Esophagus squamous epithelium (tissue), 5 donors: Measurements from ENCODE around the gene ITIH4. TPM values are rescaled to one million over a fixed set of nuclear protein-coding genes. Genes with fewer than 3 reads are reported as not detected.

Experiments
- DNase-seq: peaks from one replicate; lab custom pipeline; 2025; lab: John Stamatoyannopoulos, UW
- H3K27ac ChIP-seq, 4 donors: fragments of 200-600 bp; sonication (generic); one replicate each; pipeline ENCODE4 v1.5.1; 2016 to 2019; ENCODE audit warnings: mild to moderate bottlenecking in 1 of 4
- H3K27me3 ChIP-seq, 4 donors: fragments of 200-600 bp; sonication (generic); 1 replicate in 3 of 4; 2 replicates in 1 of 4; pipeline versions ENCODE4 v1.5.1 to v1.6.0; 2017 to 2021; ENCODE audit warnings: antibody characterized with exemption in 1 of 4
- H3K36me3 ChIP-seq, 3 donors: fragments of 200-600 bp; sonication (generic); one replicate each; pipeline ENCODE4 v1.5.1; 2016 to 2019
- H3K4me1 ChIP-seq, 3 donors: fragments of 200-600 bp; sonication (generic); one replicate each; pipeline ENCODE4 v1.5.1; 2017 to 2019
- H3K4me3 ChIP-seq, 4 donors: fragments of 200-600 bp; sonication (generic); 1 replicate in 3 of 4; 2 replicates in 1 of 4; pipeline ENCODE4 v1.5.1; 2016 to 2019; ENCODE audit warnings: mild to moderate bottlenecking in 2 of 4, moderate library complexity in 1 of 4
- H3K9me3 ChIP-seq, 3 donors: fragments of 200-600 bp; sonication (generic); one replicate each; pipeline ENCODE4 v1.5.1; 2016 to 2019
- CTCF ChIP-seq, 6 experiments: fragments of 450-650 bp in 4 of 6; fragments of 200-600 bp in 2 of 6; sonication (generic) in 2 of 6; IDR thresholded peaks; one replicate each; pipeline ENCODE4 v1.5.1; 2016 to 2019; ENCODE audit warnings: antibody characterized with exemption in 6 of 6, mild to moderate bottlenecking in 4 of 6, moderate library complexity in 4 of 6
- POLR2A ChIP-seq, 4 donors: fragments of 450-650 bp; IDR thresholded peaks; one replicate each; pipeline ENCODE4 v1.6.1; 2017; ENCODE audit warnings: antibody characterized with exemption in 4 of 4, mild to moderate bottlenecking in 4 of 4, moderate library complexity in 3 of 4
- WGBS, 2 donors: methylation state at CpG; one replicate each; pipeline ENCODE4 v1.1.5; 2018; 5-methylcytosine and 5-hydroxymethylcytosine counted together
- intact Hi-C: fragments of 100-400 bp; cut with DNase I; formaldehyde crosslinking; loops from one replicate; pipeline ENCODE4 v1.15.0; 2022
- total RNA-seq, 4 donors: library from RNA; depleted of rRNA; stranded (reverse); fragments of >200 nt; gene quantifications; one replicate each; pipeline ENCODE4 v1.1.0, GENCODE V29; 2016
- donor health status: DM: yes; HTN: yes; CAD: no.

Gene ITIH4
- total RNA-seq, 4 donors from 2014 or later, result 0.22 to 2.3 (median 1.5) TPM

- Histone ChIP-seq H3K27me3 (peaks cover 0 to 17% (median 0%) of the 10 kb centered on the region in 4 donors), H3K36me3 (no peaks in the 10 kb centered on the region), H3K27ac (no peak overlapping the region), H3K4me1 (no peaks in the 10 kb centered on the region), H3K4me3 (no peak overlapping the region), H3K9me3 (no peaks in the 10 kb centered on the region)
- WGBS, 2 donors, result 79 to 80% methylated on average over 11 to 16 of the region's 18 CpGs
- intact Hi-C loops, result no loop called here
- no peak for DNase-seq
- TF ChIP-seq POLR2A (IDR thresholded peaks at IDR 0.05) (no peak), CTCF (IDR thresholded peaks at IDR 0.05) (no peak)
Measured at GRCh38 chr3:52784021-52784621, 46.4 kb downstream of the ITIH4 start.

GRCh38 chr3:52783211-52783555 lies 47.3 kb downstream of the ITIH4 start:
- Histone ChIP-seq H3K9me3 (no peaks in the 10 kb centered on the region), H3K36me3 (no peaks in the 10 kb centered on the region), H3K4me3 (no peak overlapping the region), H3K4me1 (no peaks in the 10 kb centered on the region), H3K27ac (no peak overlapping the region), H3K27me3 (peaks cover 0 to 22% (median 0%) of the 10 kb centered on the region in 4 donors)
- DNase-seq, result no peak
- intact Hi-C loops, result no loop called here
- TF ChIP-seq CTCF (IDR thresholded peaks at IDR 0.05) (no peak), POLR2A (IDR thresholded peaks at IDR 0.05) (no peak)
- WGBS, 2 donors, result 74% methylated on average over 3 of the region's 3 CpGs; no CpG with 5 or more reads in 1 of the 2 donors

GRCh38 chr3:52782412-52783210 lies 47.9 kb downstream of the ITIH4 start:
- DNase-seq, result no peak
- no peaks in the 10 kb centered on the region for H3K9me3 ChIP-seq
- no peaks in the 10 kb centered on the region for H3K36me3 ChIP-seq
- H3K4me1 ChIP-seq, result no peaks in the 10 kb centered on the region
- WGBS, 2 donors, result 64% methylated on average over 6 to 12 of the region's 12 CpGs
- TF ChIP-seq CTCF (IDR thresholded peaks at IDR 0.05), result no peak
- TF ChIP-seq POLR2A (IDR thresholded peaks at IDR 0.05), result no peak
- peaks cover 0 to 23% (median 0%) of the 10 kb centered on the region in 4 donors for H3K27me3 ChIP-seq
- H3K27ac ChIP-seq, result no peak overlapping the region
- no peak overlapping the region for H3K4me3 ChIP-seq
- intact Hi-C loops, result no loop called here

GRCh38 chr3:52781741-52782140 lies 48.7 kb downstream of the ITIH4 start:
- Histone ChIP-seq H3K36me3 (no peaks in the 10 kb centered on the region), H3K4me1 (no peaks in the 10 kb centered on the region), H3K27ac (no peak overlapping the region), H3K27me3 (peaks cover 0 to 23% (median 0%) of the 10 kb centered on the region in 4 donors), H3K4me3 (no peak overlapping the region), H3K9me3 (no peaks in the 10 kb centered on the region)
- no peak for DNase-seq
- WGBS, 2 donors, result 42 to 61% methylated on average over 9 to 12 of the region's 13 CpGs
- TF ChIP-seq POLR2A (IDR thresholded peaks at IDR 0.05) (no peak), CTCF (IDR thresholded peaks at IDR 0.05) (no peak)
- intact Hi-C loops, result no loop called here
